HL-60 (cell line): Measurements from ENCODE around the gene PTPRD.

Experiments used
- CTCF ChIP-seq: IDR thresholded peaks from one replicate; pipeline ENCODE4 v1.5.1; 2011; ENCODE audit warnings: low read length, control low read depth, inconsistent platforms; ENCODE audit not compliant: insufficient read depth
- GABPA ChIP-seq: IDR thresholded peaks from 2 replicates; pipeline ENCODE4 v1.6.1; 2012; ENCODE audit warnings: low read depth
- POLR2AphosphoS5 ChIP-seq: IDR thresholded peaks from 2 replicates; pipeline ENCODE4 v1.6.1; 2012; ENCODE audit warnings: low read depth
- SPI1 ChIP-seq: IDR thresholded peaks from 2 replicates; pipeline ENCODE4 v1.6.1; 2012; ENCODE audit warnings: low read depth, mild to moderate bottlenecking, borderline replicate concordance
- TF ChIP-seq, protein P1 (sequence below): IDR thresholded peaks from 2 replicates; pipeline ENCODE4 v1.6.1; 2012; ENCODE audit warnings: low read depth; ENCODE audit not compliant: insufficient replicate concordance

DNA sequence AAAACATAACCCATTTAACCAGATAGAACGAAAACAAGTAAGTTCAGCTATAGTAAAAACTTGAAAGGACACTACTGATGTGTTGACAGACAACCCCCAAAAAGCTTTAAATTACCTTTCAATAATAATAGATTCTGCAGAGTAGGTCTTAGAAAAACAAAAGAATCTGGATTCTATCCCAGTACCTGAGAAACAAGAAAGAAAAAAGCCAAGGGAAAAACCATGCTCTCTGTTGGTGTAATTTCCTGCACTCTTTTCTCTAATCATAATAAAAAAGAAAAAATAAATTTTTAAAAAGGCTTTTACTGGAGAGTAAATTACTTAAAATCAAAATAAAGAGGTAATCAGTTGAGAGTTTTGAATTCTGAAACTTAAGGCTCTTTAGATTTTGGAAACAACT lies 1090.4 kb downstream of the PTPRD start:
- no peak for TF ChIP-seq CTCF
- TF ChIP-seq, protein P1, sequence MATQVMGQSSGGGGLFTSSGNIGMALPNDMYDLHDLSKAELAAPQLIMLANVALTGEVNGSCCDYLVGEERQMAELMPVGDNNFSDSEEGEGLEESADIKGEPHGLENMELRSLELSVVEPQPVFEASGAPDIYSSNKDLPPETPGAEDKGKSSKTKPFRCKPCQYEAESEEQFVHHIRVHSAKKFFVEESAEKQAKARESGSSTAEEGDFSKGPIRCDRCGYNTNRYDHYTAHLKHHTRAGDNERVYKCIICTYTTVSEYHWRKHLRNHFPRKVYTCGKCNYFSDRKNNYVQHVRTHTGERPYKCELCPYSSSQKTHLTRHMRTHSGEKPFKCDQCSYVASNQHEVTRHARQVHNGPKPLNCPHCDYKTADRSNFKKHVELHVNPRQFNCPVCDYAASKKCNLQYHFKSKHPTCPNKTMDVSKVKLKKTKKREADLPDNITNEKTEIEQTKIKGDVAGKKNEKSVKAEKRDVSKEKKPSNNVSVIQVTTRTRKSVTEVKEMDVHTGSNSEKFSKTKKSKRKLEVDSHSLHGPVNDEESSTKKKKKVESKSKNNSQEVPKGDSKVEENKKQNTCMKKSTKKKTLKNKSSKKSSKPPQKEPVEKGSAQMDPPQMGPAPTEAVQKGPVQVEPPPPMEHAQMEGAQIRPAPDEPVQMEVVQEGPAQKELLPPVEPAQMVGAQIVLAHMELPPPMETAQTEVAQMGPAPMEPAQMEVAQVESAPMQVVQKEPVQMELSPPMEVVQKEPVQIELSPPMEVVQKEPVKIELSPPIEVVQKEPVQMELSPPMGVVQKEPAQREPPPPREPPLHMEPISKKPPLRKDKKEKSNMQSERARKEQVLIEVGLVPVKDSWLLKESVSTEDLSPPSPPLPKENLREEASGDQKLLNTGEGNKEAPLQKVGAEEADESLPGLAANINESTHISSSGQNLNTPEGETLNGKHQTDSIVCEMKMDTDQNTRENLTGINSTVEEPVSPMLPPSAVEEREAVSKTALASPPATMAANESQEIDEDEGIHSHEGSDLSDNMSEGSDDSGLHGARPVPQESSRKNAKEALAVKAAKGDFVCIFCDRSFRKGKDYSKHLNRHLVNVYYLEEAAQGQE = no peak
- no peak for TF ChIP-seq POLR2AphosphoS5
- TF ChIP-seq GABPA = no peak
- no peak for TF ChIP-seq SPI1
